ENCODE measurements around the gene PPOX.
A peak's percentile ranks its signal among the peaks of the same experiment; 100 is the strongest.

The PPOX gene

GRCh38 chr1:161176468-161177111, 10.4 kb downstream of the PPOX start:
- Mint-ChIP-seq H3K36me3 (peaks cover 26% of the 10 kb centered on the region), H3K27ac (peak overlapping the region; percentile 96), H3K4me1 (peaks cover 42% of the 10 kb centered on the region), H3K9me3 (no peaks in the 10 kb centered on the region), H3K27me3 (no peaks in the 10 kb centered on the region), H3K4me3 (peak overlapping the region; percentile 100)
- DNase-seq (ENCODE audit: low spot score in 2 of 2) (no peak), ATAC-seq (ENCODE audit: low read depth) (no peak)

GRCh38 chr1:161177112-161177935, 11.1 kb downstream of the PPOX start, which contains the start of gene B4GALT3:
B4GALT3 (minus strand) TSS chr1:161177507; CDS start chr1:161176060, 1,447 bp downstream.
- peak; percentile 95 to 99 for DNase-seq (ENCODE audit: low spot score in 2 of 2)
- H3K9me3 Mint-ChIP-seq = no peaks in the 10 kb centered on the region
- peak within 1 kb of the TSS; percentile 100 for H3K4me3 Mint-ChIP-seq
- H3K4me1 Mint-ChIP-seq = peaks cover 47% of the 10 kb centered on the region
- H3K36me3 Mint-ChIP-seq = peaks cover 24% of the 10 kb centered on the region
- ATAC-seq (ENCODE audit: low read depth) = peak; percentile 92
- H3K27me3 Mint-ChIP-seq = no peaks in the 10 kb centered on the region
- peak within 1 kb of the TSS; percentile 96 for H3K27ac Mint-ChIP-seq

GRCh38 chr1:161177936-161178244, 11.7 kb downstream of the PPOX start:
- Mint-ChIP-seq H3K4me1 (peaks cover 50% of the 10 kb centered on the region), H3K4me3 (peak overlapping the region; percentile 100)
- no peak for DNase-seq (ENCODE audit: low spot score in 2 of 2)

GRCh38 chr1:161179698-161180097, 13.5 kb downstream of the PPOX start:
- H3K36me3 Mint-ChIP-seq = peaks cover 9% of the 10 kb centered on the region
- H3K27ac Mint-ChIP-seq = no peak overlapping the region
- peaks cover 58% of the 10 kb centered on the region for H3K4me1 Mint-ChIP-seq
- no peaks in the 10 kb centered on the region for H3K9me3 Mint-ChIP-seq
- no peak for DNase-seq (ENCODE audit: low spot score in 2 of 2)
- no peak for ATAC-seq (ENCODE audit: low read depth)
- no peak overlapping the region for H3K4me3 Mint-ChIP-seq
- H3K27me3 Mint-ChIP-seq = no peaks in the 10 kb centered on the region

More at GRCh38 chr1:161177936-161178244, 11.7 kb downstream of the PPOX start:
- H3K9me3 Mint-ChIP-seq = no peaks in the 10 kb centered on the region
- peak overlapping the region; percentile 96 for H3K27ac Mint-ChIP-seq
- no peak for ATAC-seq (ENCODE audit: low read depth)
- H3K27me3 Mint-ChIP-seq = no peaks in the 10 kb centered on the region
- H3K36me3 Mint-ChIP-seq = peaks cover 20% of the 10 kb centered on the region

GRCh38 chr1:161180639-161181038, 14.4 kb downstream of the PPOX start:
- Mint-ChIP-seq H3K27ac (peak overlapping the region; percentile 69), H3K27me3 (no peaks in the 10 kb centered on the region), H3K4me3 (peak overlapping the region; percentile 11)

GRCh38 chr1:161182214-161182613, 16.0 kb downstream of the PPOX start:
- ATAC-seq (ENCODE audit: low read depth) (no peak), DNase-seq (ENCODE audit: low spot score in 2 of 2) (no peak)
- H3K4me3 Mint-ChIP-seq = peak overlapping the region; percentile 24
- peaks cover 2% of the 10 kb centered on the region for H3K36me3 Mint-ChIP-seq
- H3K4me1 Mint-ChIP-seq = peaks cover 55% of the 10 kb centered on the region
- H3K9me3 Mint-ChIP-seq = no peaks in the 10 kb centered on the region
- peak overlapping the region; percentile 43 for H3K27ac Mint-ChIP-seq
- H3K27me3 Mint-ChIP-seq = no peaks in the 10 kb centered on the region

More at GRCh38 chr1:161180639-161181038, 14.4 kb downstream of the PPOX start:
- no peaks in the 10 kb centered on the region for H3K9me3 Mint-ChIP-seq
- DNase-seq (ENCODE audit: low spot score in 2 of 2) (no peak), ATAC-seq (ENCODE audit: low read depth) (no peak)
- peaks cover 56% of the 10 kb centered on the region for H3K4me1 Mint-ChIP-seq
- H3K36me3 Mint-ChIP-seq = peaks cover 3% of the 10 kb centered on the region

GRCh38 chr1:161185282-161185682, 19.1 kb downstream of the PPOX start:
- peak overlapping the region; percentile 84 for H3K4me3 Mint-ChIP-seq
- H3K27ac Mint-ChIP-seq = peak overlapping the region; percentile 87
- H3K4me1 Mint-ChIP-seq = peaks cover 58% of the 10 kb centered on the region
- no peaks in the 10 kb centered on the region for H3K27me3 Mint-ChIP-seq
- DNase-seq (ENCODE audit: low spot score in 2 of 2) (peak; percentile 51 to 72), ATAC-seq (ENCODE audit: low read depth) (peak; percentile 83)
- peaks cover 2% of the 10 kb centered on the region for H3K36me3 Mint-ChIP-seq
- no peaks in the 10 kb centered on the region for H3K9me3 Mint-ChIP-seq

- DNase-seq (ENCODE audit: low spot score in 2 of 2) (peak in 1 of 2 donors; percentile 38), ATAC-seq (ENCODE audit: low read depth) (peak; percentile 67)
- no peaks in the 10 kb centered on the region for H3K27me3 Mint-ChIP-seq
- H3K36me3 Mint-ChIP-seq = peaks cover 2% of the 10 kb centered on the region
- H3K27ac Mint-ChIP-seq = peak overlapping the region; percentile 87
- peaks cover 53% of the 10 kb centered on the region for H3K4me1 Mint-ChIP-seq
- no peaks in the 10 kb centered on the region for H3K9me3 Mint-ChIP-seq
- H3K4me3 Mint-ChIP-seq = peak overlapping the region; percentile 84
These were observed 19.6 kb downstream of the PPOX start for GRCh38 chr1:161185732-161186311.

- Mint-ChIP-seq H3K4me3 (peak overlapping the region; percentile 6), H3K36me3 (peaks cover 2% of the 10 kb centered on the region), H3K27ac (peak overlapping the region; percentile 87), H3K27me3 (no peaks in the 10 kb centered on the region), H3K4me1 (peaks cover 55% of the 10 kb centered on the region), H3K9me3 (no peaks in the 10 kb centered on the region)
- ATAC-seq (ENCODE audit: low read depth) = no peak
- DNase-seq (ENCODE audit: low spot score in 2 of 2) = no peak
These were observed 21.1 kb downstream of the PPOX start for GRCh38 chr1:161187311-161187710.

GRCh38 chr1:161188381-161188780, 22.2 kb downstream of the PPOX start:
- no peaks in the 10 kb centered on the region for H3K27me3 Mint-ChIP-seq
- no peaks in the 10 kb centered on the region for H3K36me3 Mint-ChIP-seq
- DNase-seq (ENCODE audit: low spot score in 2 of 2) (no peak), ATAC-seq (ENCODE audit: low read depth) (no peak)
- peak overlapping the region; percentile 69 for H3K27ac Mint-ChIP-seq
- H3K9me3 Mint-ChIP-seq = no peaks in the 10 kb centered on the region
- peaks cover 54% of the 10 kb centered on the region for H3K4me1 Mint-ChIP-seq
- peak overlapping the region; percentile 58 for H3K4me3 Mint-ChIP-seq

GRCh38 chr1:161189036-161189435, 22.8 kb downstream of the PPOX start:
- peak overlapping the region; percentile 69 for H3K27ac Mint-ChIP-seq
- DNase-seq (ENCODE audit: low spot score in 2 of 2) (no peak), ATAC-seq (ENCODE audit: low read depth) (no peak)
- H3K9me3 Mint-ChIP-seq = no peaks in the 10 kb centered on the region
- no peaks in the 10 kb centered on the region for H3K27me3 Mint-ChIP-seq
- H3K4me3 Mint-ChIP-seq = no peak overlapping the region
- no peaks in the 10 kb centered on the region for H3K36me3 Mint-ChIP-seq
- peaks cover 49% of the 10 kb centered on the region for H3K4me1 Mint-ChIP-seq

- peaks cover 50% of the 10 kb centered on the region for H3K4me1 Mint-ChIP-seq
- H3K9me3 Mint-ChIP-seq = no peaks in the 10 kb centered on the region
- no peak overlapping the region for H3K27ac Mint-ChIP-seq
- DNase-seq (ENCODE audit: low spot score in 2 of 2) (no peak), ATAC-seq (ENCODE audit: low read depth) (no peak)
- H3K36me3 Mint-ChIP-seq = no peaks in the 10 kb centered on the region
- no peaks in the 10 kb centered on the region for H3K27me3 Mint-ChIP-seq
- H3K4me3 Mint-ChIP-seq = no peak overlapping the region
These were observed 24.8 kb downstream of the PPOX start for GRCh38 chr1:161190962-161191521.

GRCh38 chr1:161191971-161192370, 25.7 kb downstream of the PPOX start:
- no peaks in the 10 kb centered on the region for H3K27me3 Mint-ChIP-seq
- peaks cover 46% of the 10 kb centered on the region for H3K4me1 Mint-ChIP-seq
- H3K27ac Mint-ChIP-seq = no peak overlapping the region
- ATAC-seq (ENCODE audit: low read depth) (no peak), DNase-seq (ENCODE audit: low spot score in 2 of 2) (no peak)
- no peak overlapping the region for H3K4me3 Mint-ChIP-seq
- no peaks in the 10 kb centered on the region for H3K9me3 Mint-ChIP-seq
- no peaks in the 10 kb centered on the region for H3K36me3 Mint-ChIP-seq

Measured in memory B cell (primary cell).